ENCODE results near the gene ANKRD18B. TPM values are rescaled to one million over a fixed set of nuclear protein-coding genes. Genes with fewer than 3 reads are reported as not detected.

Gene ANKRD18B
- total and polyA plus RNA-seq, 9 of the 15 experiments (the other 6 are each of a cell fraction or from before 2014, with no cell fraction given), result 0.43 to 12.6 (median 1.8) TPM

- TF ChIP-seq ZKSCAN1 (IDR thresholded peaks at IDR 0.05; ENCODE audit: low read depth, low read length), result no peak
- no peak for TF ChIP-seq NKRF (IDR thresholded peaks at IDR 0.05; ENCODE audit: borderline replicate concordance)
- no peak for TF ChIP-seq ETV1 (tag; conservative IDR thresholded peaks at IDR 0.05; ENCODE audit: low read depth)
- no peak for TF ChIP-seq MECOM (CRISPR knock-in tag; IDR thresholded peaks at IDR 0.05)
- TF ChIP-seq PTBP1 (IDR thresholded peaks at IDR 0.05; ENCODE audit: low read depth, low read length), result no peak
- no peak for TF ChIP-seq MYNN (IDR thresholded peaks at IDR 0.05)
- TF ChIP-seq MYNN (CRISPR knock-in tag; IDR thresholded peaks at IDR 0.05), result no peak
- no peak for TF ChIP-seq ZNF311 (CRISPR knock-in tag; IDR thresholded peaks at IDR 0.05)
- no peak for TF ChIP-seq ZNF253 (CRISPR knock-in tag; conservative IDR thresholded peaks at IDR 0.05)
- TF ChIP-seq TAF15 (IDR thresholded peaks at IDR 0.05; ENCODE audit: low read depth, low read length), result no peak
- no peak for TF ChIP-seq SMARCA5 (IDR thresholded peaks at IDR 0.05)
- TF ChIP-seq TFAP4 (CRISPR knock-in tag; IDR thresholded peaks at IDR 0.05; ENCODE audit: borderline replicate concordance), result peak; percentile 82
- TF ChIP-seq PHF21A (IDR thresholded peaks at IDR 0.05; ENCODE audit: borderline replicate concordance, low read depth), result no peak
- no peak for TF ChIP-seq FOXJ2 (tag; IDR thresholded peaks at IDR 0.05)
- no peak for TF ChIP-seq NELFE (IDR thresholded peaks at IDR 0.05; ENCODE audit: insufficient read depth, insufficient read length)
- no peak for TF ChIP-seq NFYB (IDR thresholded peaks at IDR 0.05; ENCODE audit: extremely low read depth, insufficient read length)
- TF ChIP-seq ZNF408 (CRISPR knock-in tag; IDR thresholded peaks at IDR 0.05; ENCODE audit: low read depth), result no peak
- TF ChIP-seq RAD51 (IDR thresholded peaks at IDR 0.05; ENCODE audit: borderline replicate concordance, low read depth), result no peak
- no peak for TF ChIP-seq HMBOX1 (IDR thresholded peaks at IDR 0.05)
- TF ChIP-seq CCNT2 (IDR thresholded peaks at IDR 0.05; ENCODE audit: borderline replicate concordance, extremely low read depth, insufficient read length, low read depth, low read length), result peak; percentile 57
- TF ChIP-seq HMGXB4 (CRISPR knock-in tag; IDR thresholded peaks at IDR 0.05), result no peak
- peak; percentile 70 for TF ChIP-seq CXXC5 (CRISPR knock-in tag; IDR thresholded peaks at IDR 0.05)
- no peak for TF ChIP-seq ZNF143 (CRISPR knock-in tag; IDR thresholded peaks at IDR 0.05)
- no peak for TF ChIP-seq MCM3 (IDR thresholded peaks at IDR 0.05)
These were observed 13.5 kb upstream of the ANKRD18B start (continued) for GRCh38 chr9:33510262-33511183.
